Measurements from ENCODE around the gene NRTN. TPM values are rescaled to one million over a fixed set of nuclear protein-coding genes. Genes with fewer than 3 reads are reported as not detected.

NRTN gene
- polyA plus RNA-seq, 1 donor (not counting 4 experiments of a cell fraction or from before 2014, with no cell fraction given), result not detected

DNA sequence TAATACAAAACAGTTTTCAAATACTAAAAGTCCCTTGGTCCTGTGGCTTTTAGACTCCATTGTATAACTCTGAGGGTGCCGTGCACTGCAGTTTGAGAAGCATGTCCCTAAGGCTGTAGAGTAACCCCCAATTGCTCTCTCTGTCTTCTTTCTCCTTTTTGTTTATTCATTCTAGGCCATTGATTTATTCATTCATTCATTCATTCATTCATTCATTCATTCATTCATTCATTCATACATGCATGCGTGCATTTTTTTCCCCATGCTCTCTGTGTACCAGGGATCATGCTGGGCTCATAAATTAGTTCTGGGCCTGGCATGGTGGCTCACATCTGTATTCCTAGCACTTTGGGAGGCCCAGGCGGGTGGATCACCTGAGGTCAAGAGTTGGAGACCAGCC is 39.6 kb upstream of the NRTN start:
- Histone ChIP-seq H3K27ac (ENCODE audit: control insufficient read depth, insufficient read depth, low read length) (no peak overlapping the region), H3K4me2 (ENCODE audit: control insufficient read depth, extremely low read depth, insufficient read depth, low read depth, low read length) (no peak overlapping the region), H3K4me3 (ENCODE audit: control insufficient read depth in 2 of 3, extremely low read depth in 1 of 3, insufficient read depth in 2 of 3, low read depth in 1 of 3, low read length in 3 of 3) (no peak overlapping the region), H2AFZ (ENCODE audit: control insufficient read depth, low read length) (no peak overlapping the region), H3K4me1 (ENCODE audit: control insufficient read depth, extremely low read depth, insufficient read depth, low read length) (no peaks in the 10 kb centered on the region), H3K9me1 (ENCODE audit: control insufficient read depth, extremely low read depth, insufficient read depth, low read length) (no peaks in the 10 kb centered on the region), H3K9me3 (ENCODE audit: control insufficient read depth, low read depth, low read length) (no peaks in the 10 kb centered on the region), H3K36me3 (ENCODE audit: control insufficient read depth in 2 of 2, extremely low read depth in 1 of 2, insufficient read depth in 2 of 2, low read length in 2 of 2) (no peaks in the 10 kb centered on the region), H3K27me3 (ENCODE audit: control insufficient read depth, extremely low read depth, insufficient read depth, low read length) (no peaks in the 10 kb centered on the region), H3K79me2 (ENCODE audit: control insufficient read depth, insufficient read depth, low read length) (no peaks in the 10 kb centered on the region), H4K20me1 (ENCODE audit: control insufficient read depth, extremely low read depth, insufficient read depth, low read length) (no peaks in the 10 kb centered on the region), H3K9ac (ENCODE audit: control insufficient read depth, extremely low read depth, insufficient read depth, low read length) (no peak overlapping the region)
- dilution Hi-C loops (cut with MboI; ENCODE audit: extremely low pct_ligation_motif_present, low sequenced_read_pairs), result no loop called here
- TF ChIP-seq, protein P1, sequence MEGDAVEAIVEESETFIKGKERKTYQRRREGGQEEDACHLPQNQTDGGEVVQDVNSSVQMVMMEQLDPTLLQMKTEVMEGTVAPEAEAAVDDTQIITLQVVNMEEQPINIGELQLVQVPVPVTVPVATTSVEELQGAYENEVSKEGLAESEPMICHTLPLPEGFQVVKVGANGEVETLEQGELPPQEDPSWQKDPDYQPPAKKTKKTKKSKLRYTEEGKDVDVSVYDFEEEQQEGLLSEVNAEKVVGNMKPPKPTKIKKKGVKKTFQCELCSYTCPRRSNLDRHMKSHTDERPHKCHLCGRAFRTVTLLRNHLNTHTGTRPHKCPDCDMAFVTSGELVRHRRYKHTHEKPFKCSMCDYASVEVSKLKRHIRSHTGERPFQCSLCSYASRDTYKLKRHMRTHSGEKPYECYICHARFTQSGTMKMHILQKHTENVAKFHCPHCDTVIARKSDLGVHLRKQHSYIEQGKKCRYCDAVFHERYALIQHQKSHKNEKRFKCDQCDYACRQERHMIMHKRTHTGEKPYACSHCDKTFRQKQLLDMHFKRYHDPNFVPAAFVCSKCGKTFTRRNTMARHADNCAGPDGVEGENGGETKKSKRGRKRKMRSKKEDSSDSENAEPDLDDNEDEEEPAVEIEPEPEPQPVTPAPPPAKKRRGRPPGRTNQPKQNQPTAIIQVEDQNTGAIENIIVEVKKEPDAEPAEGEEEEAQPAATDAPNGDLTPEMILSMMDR (optimal IDR thresholded peaks at IDR 0.05 in 1 of 3, IDR thresholded peaks at IDR 0.05 in 1 of 3, conservative IDR thresholded peaks at IDR 0.05 in 1 of 3; ENCODE audit: extremely low read depth in 1 of 3, insufficient read depth in 2 of 3, low read length in 3 of 3), result no peak
- FAIRE-seq, result no peak
- DNase-seq (ENCODE audit: low read depth, low spot score), result no peak

DNA sequence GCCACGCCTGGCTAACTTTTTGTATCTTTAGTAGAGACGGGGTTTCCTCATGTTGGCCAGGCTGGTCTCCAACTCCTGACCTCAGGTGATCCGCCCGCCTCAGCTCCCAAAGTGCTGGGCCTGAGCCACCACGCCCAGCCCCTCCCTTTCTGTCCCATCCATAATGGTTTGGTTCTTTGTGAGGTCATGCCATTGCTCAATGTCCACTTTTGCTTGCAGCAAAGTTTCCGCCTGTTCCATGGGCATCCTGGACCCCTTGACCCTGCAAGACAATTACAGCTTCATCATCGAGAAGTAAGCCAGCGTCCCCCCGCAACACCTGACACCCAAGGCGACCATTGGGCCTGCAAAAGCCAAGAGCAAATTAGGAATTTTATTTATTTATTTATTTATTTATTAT is 36.9 kb upstream of the NRTN start:
- no peaks in the 10 kb centered on the region for H3K36me3 ChIP-seq (ENCODE audit: control insufficient read depth in 2 of 2, extremely low read depth in 1 of 2, insufficient read depth in 2 of 2, low read length in 2 of 2)
- dilution Hi-C loops (cut with MboI; ENCODE audit: extremely low pct_ligation_motif_present, low sequenced_read_pairs), result no loop called here
- no peak overlapping the region for H3K9ac ChIP-seq (ENCODE audit: control insufficient read depth, extremely low read depth, insufficient read depth, low read length)
- no peak overlapping the region for H3K4me2 ChIP-seq (ENCODE audit: control insufficient read depth, extremely low read depth, insufficient read depth, low read depth, low read length)
- H3K9me1 ChIP-seq (ENCODE audit: control insufficient read depth, extremely low read depth, insufficient read depth, low read length), result no peaks in the 10 kb centered on the region
- FAIRE-seq (no peak), DNase-seq (ENCODE audit: low read depth, low spot score) (no peak)
- no peaks in the 10 kb centered on the region for H4K20me1 ChIP-seq (ENCODE audit: control insufficient read depth, extremely low read depth, insufficient read depth, low read length)
- no peaks in the 10 kb centered on the region for H3K4me1 ChIP-seq (ENCODE audit: control insufficient read depth, extremely low read depth, insufficient read depth, low read length)
- H3K27me3 ChIP-seq (ENCODE audit: control insufficient read depth, extremely low read depth, insufficient read depth, low read length), result no peaks in the 10 kb centered on the region
- no peak overlapping the region for H3K4me3 ChIP-seq (ENCODE audit: control insufficient read depth in 2 of 3, extremely low read depth in 1 of 3, insufficient read depth in 2 of 3, low read depth in 1 of 3, low read length in 3 of 3)
- H3K27ac ChIP-seq (ENCODE audit: control insufficient read depth, insufficient read depth, low read length), result no peak overlapping the region
- no peaks in the 10 kb centered on the region for H3K79me2 ChIP-seq (ENCODE audit: control insufficient read depth, insufficient read depth, low read length)
- H3K9me3 ChIP-seq (ENCODE audit: control insufficient read depth, low read depth, low read length), result no peaks in the 10 kb centered on the region
- TF ChIP-seq, protein P1 (optimal IDR thresholded peaks at IDR 0.05 in 1 of 3, IDR thresholded peaks at IDR 0.05 in 1 of 3, conservative IDR thresholded peaks at IDR 0.05 in 1 of 3; ENCODE audit: extremely low read depth in 1 of 3, insufficient read depth in 2 of 3, low read length in 3 of 3), result no peak
- no peak for TF ChIP-seq EZH2 (IDR thresholded peaks at IDR 0.05; ENCODE audit: low read length)
- H2AFZ ChIP-seq (ENCODE audit: control insufficient read depth, low read length), result no peak overlapping the region

Measured in keratinocyte (primary cell).